Stimulated activated naive CD4-positive, alpha-beta T cell (primary cell): ENCODE measurements around the gene CAMTA1.

Experiments used
- DNase-seq, 6 experiments: peaks; one replicate each; lab custom pipeline; 2025; lab: John Stamatoyannopoulos, UW

Gene CAMTA1

GRCh38 chr1:6873298-6874015 is 88.2 kb downstream of the CAMTA1 start:
- no peak for DNase-seq

GRCh38 chr1:6874298-6874697 is 89.0 kb downstream of the CAMTA1 start:
- DNase-seq: no peak

- no peak for DNase-seq
These were observed 95.9 kb downstream of the CAMTA1 start for GRCh38 chr1:6880951-6881690.

- DNase-seq: no peak
These were observed 97.2 kb downstream of the CAMTA1 start for GRCh38 chr1:6882414-6882813.

GRCh38 chr1:6884652-6885153 is 99.4 kb downstream of the CAMTA1 start:
- DNase-seq: no peak

- DNase-seq: no peak
These were observed 100.2 kb downstream of the CAMTA1 start for GRCh38 chr1:6885426-6885825.

GRCh38 chr1:6886523-6886922 is 101.3 kb downstream of the CAMTA1 start:
- no peak for DNase-seq

- no peak for DNase-seq
These were observed 103.0 kb downstream of the CAMTA1 start for GRCh38 chr1:6888268-6888667.

- DNase-seq: no peak
These were observed 103.6 kb downstream of the CAMTA1 start for GRCh38 chr1:6888870-6889269.

GRCh38 chr1:6889875-6890480 is 104.7 kb downstream of the CAMTA1 start:
- peak in 4 of 6 experiments; percentile 7 to 28 (median 18) for DNase-seq

GRCh38 chr1:6890686-6891085 is 105.4 kb downstream of the CAMTA1 start:
- DNase-seq: no peak

- no peak for DNase-seq
These were observed 106.7 kb downstream of the CAMTA1 start for GRCh38 chr1:6891781-6892579.

GRCh38 chr1:6893388-6893787 is 108.1 kb downstream of the CAMTA1 start:
- DNase-seq: no peak

- no peak for DNase-seq
These were observed 111.9 kb downstream of the CAMTA1 start for GRCh38 chr1:6897138-6897537.

GRCh38 chr1:6898974-6899539 is 113.8 kb downstream of the CAMTA1 start:
- no peak for DNase-seq

GRCh38 chr1:6899621-6900020 is 114.4 kb downstream of the CAMTA1 start:
- no peak for DNase-seq

- no peak for DNase-seq
These were observed 116.9 kb downstream of the CAMTA1 start for GRCh38 chr1:6902153-6902552.

- DNase-seq: no peak
These were observed 119.4 kb downstream of the CAMTA1 start for GRCh38 chr1:6904476-6905170.

- DNase-seq: no peak
These were observed 120.1 kb downstream of the CAMTA1 start for GRCh38 chr1:6905331-6905730.

- no peak for DNase-seq
These were observed 120.5 kb downstream of the CAMTA1 start for GRCh38 chr1:6905790-6906189.

- DNase-seq: no peak
These were observed 121.5 kb downstream of the CAMTA1 start for GRCh38 chr1:6906783-6907182.
